ENCODE measurements around the gene SMS.

DNA sequence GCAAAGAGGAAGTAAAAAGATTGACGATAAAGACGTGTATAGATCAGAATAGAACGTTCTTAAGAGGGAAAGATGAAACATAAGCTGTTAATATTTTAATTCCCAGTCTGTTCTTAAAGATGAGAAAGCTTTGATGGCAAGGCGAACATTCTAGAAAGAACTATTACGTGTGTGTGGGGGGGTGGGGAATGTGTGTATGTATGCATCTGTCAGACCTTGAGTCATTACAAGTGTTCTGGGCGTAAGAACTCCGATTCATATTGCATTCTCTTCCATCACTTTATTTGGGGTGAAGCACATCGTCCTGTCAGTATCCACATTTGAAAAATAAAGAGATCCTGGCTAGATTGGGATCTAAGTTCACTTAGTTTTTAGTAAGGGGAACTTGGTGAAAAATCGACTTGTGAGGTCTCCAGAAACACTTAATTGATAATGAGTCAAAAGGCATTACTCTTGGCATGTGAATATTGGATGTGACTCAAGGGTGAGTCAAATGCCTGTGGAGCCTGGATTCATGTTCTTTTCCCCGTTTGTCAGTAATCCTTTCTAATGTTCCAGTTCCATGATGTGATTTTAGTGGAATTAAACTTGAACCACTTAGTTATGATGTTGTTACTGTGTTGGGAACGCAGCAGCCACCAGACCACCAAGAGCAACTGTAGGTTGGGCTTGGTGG, 3.1 kb downstream of the SMS start:
- TF ChIP-seq, protein P1, sequence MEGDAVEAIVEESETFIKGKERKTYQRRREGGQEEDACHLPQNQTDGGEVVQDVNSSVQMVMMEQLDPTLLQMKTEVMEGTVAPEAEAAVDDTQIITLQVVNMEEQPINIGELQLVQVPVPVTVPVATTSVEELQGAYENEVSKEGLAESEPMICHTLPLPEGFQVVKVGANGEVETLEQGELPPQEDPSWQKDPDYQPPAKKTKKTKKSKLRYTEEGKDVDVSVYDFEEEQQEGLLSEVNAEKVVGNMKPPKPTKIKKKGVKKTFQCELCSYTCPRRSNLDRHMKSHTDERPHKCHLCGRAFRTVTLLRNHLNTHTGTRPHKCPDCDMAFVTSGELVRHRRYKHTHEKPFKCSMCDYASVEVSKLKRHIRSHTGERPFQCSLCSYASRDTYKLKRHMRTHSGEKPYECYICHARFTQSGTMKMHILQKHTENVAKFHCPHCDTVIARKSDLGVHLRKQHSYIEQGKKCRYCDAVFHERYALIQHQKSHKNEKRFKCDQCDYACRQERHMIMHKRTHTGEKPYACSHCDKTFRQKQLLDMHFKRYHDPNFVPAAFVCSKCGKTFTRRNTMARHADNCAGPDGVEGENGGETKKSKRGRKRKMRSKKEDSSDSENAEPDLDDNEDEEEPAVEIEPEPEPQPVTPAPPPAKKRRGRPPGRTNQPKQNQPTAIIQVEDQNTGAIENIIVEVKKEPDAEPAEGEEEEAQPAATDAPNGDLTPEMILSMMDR (IDR thresholded peaks at IDR 0.05; ENCODE audit: low read length) = no peak
- no peak for TF ChIP-seq EZH2 (IDR thresholded peaks at IDR 0.05; ENCODE audit: borderline replicate concordance, low read length)

Data from OCI-LY1 (cell line).